Kidney tubule cell (primary cell): ENCODE measurements around the gene PCAT7.
"Not testable (repeated sequence)": the region's sequence is repeated elsewhere in the genome, so short reads cannot be mapped to it uniquely, and the experiment has no call there.

Experiments used
- DNase-seq: peaks from one replicate; pipeline ENCODE4 v3.0.0-alpha.2; 2018; ENCODE audit warnings: low spot score

Gene PCAT7

GRCh38 chr9:94563548-94563947, 8.7 kb downstream of the PCAT7 start:
- no peak for DNase-seq

GRCh38 chr9:94564279-94564678, 9.4 kb downstream of the PCAT7 start:
- not testable (repeated sequence) for DNase-seq

GRCh38 chr9:94566550-94566949, 11.7 kb downstream of the PCAT7 start:
- DNase-seq: no peak

GRCh38 chr9:94567271-94567670, 12.4 kb downstream of the PCAT7 start:
- DNase-seq: no peak

GRCh38 chr9:94568250-94568889, 13.5 kb downstream of the PCAT7 start:
- DNase-seq: no peak

- no peak for DNase-seq
These were observed 14.3 kb downstream of the PCAT7 start for GRCh38 chr9:94568972-94569712.

GRCh38 chr9:94576131-94576530, 21.2 kb downstream of the PCAT7 start:
- no peak for DNase-seq

GRCh38 chr9:94577036-94577435, 22.2 kb downstream of the PCAT7 start:
- DNase-seq: no peak

GRCh38 chr9:94577571-94577970, 22.7 kb downstream of the PCAT7 start:
- no peak for DNase-seq

- no peak for DNase-seq
These were observed 26.8 kb downstream of the PCAT7 start for GRCh38 chr9:94581728-94582127.

GRCh38 chr9:94584555-94584954, 29.7 kb downstream of the PCAT7 start:
- DNase-seq: no peak

- peak; percentile 18 for DNase-seq
These were observed 31.4 kb downstream of the PCAT7 start for GRCh38 chr9:94586316-94586715.

GRCh38 chr9:94586814-94587213, 31.9 kb downstream of the PCAT7 start:
- peak; percentile 68 for DNase-seq

GRCh38 chr9:94588681-94589080, 33.8 kb downstream of the PCAT7 start:
- DNase-seq: no peak

- DNase-seq: not testable (repeated sequence)
These were observed 36.2 kb downstream of the PCAT7 start for GRCh38 chr9:94591046-94591545.

GRCh38 chr9:94591876-94592275, 37.0 kb downstream of the PCAT7 start:
- DNase-seq: no peak

GRCh38 chr9:94592683-94593082, 37.8 kb downstream of the PCAT7 start:
- not testable (repeated sequence) for DNase-seq

GRCh38 chr9:94593459-94594345, 38.8 kb downstream of the PCAT7 start, which contains the start of gene FBP2:
FBP2 (minus strand) TSS chr9:94593824; CDS start chr9:94593726, 98 bp downstream.
- no peak for DNase-seq

GRCh38 chr9:94599102-94599501, 44.2 kb downstream of the PCAT7 start:
- DNase-seq: no peak

GRCh38 chr9:94600258-94600657, 45.4 kb downstream of the PCAT7 start:
- no peak for DNase-seq

- no peak for DNase-seq
These were observed 45.8 kb downstream of the PCAT7 start for GRCh38 chr9:94600715-94601114.

GRCh38 chr9:94602666-94603065, 47.8 kb downstream of the PCAT7 start:
- DNase-seq: no peak
